Suprapubic skin (tissue), 4 donors: ENCODE measurements around the gene FETUB. TPM values are rescaled to one million over a fixed set of nuclear protein-coding genes. Genes with fewer than 3 reads are reported as not detected.
"Not testable (repeated sequence)": the region's sequence is repeated elsewhere in the genome, so short reads cannot be mapped to it uniquely, and the experiment has no call there.

Experiments used
- DNase-seq, 2 donors: peaks; one replicate each; pipeline ENCODE4 v3.0.0-alpha.2; 2019; ENCODE audit warnings: low spot score in 2 of 2
- H3K27ac ChIP-seq: fragments of 200-600 bp; sonication (generic); one replicate; pipeline ENCODE4 v1.5.1; 2019
- H3K27me3 ChIP-seq: fragments of 200-600 bp; sonication (generic); one replicate; pipeline ENCODE4 v1.5.1; 2019
- H3K36me3 ChIP-seq: fragments of 200-600 bp; sonication (generic); one replicate; pipeline ENCODE4 v1.5.1; 2019
- H3K4me1 ChIP-seq: fragments of 200-600 bp; sonication (generic); one replicate; pipeline ENCODE4 v1.5.1; 2019
- H3K4me3 ChIP-seq: fragments of 200-600 bp; sonication (generic); one replicate; pipeline ENCODE4 v1.5.1; 2019; ENCODE audit warnings: mild to moderate bottlenecking
- H3K9me3 ChIP-seq: fragments of 200-600 bp; sonication (generic); one replicate; pipeline ENCODE4 v1.5.1; 2019
- EP300 ChIP-seq: sonication (generic); formaldehyde crosslinking; IDR thresholded peaks from one replicate; pipeline ENCODE4 v1.6.1; 2017; ENCODE audit warnings: antibody characterized with exemption
- POLR2A ChIP-seq, 2 donors: fragments of 450-650 bp; IDR thresholded peaks; one replicate each; pipeline ENCODE4 v1.6.1; 2017; ENCODE audit warnings: antibody characterized with exemption in 2 of 2, mild to moderate bottlenecking in 2 of 2, moderate library complexity in 2 of 2
- POLR2AphosphoS5 ChIP-seq, 3 donors: sonication (generic); formaldehyde crosslinking; IDR thresholded peaks; one replicate each; pipeline ENCODE4 v1.6.1; 2017; ENCODE audit warnings: antibody characterized with exemption in 3 of 3
- WGBS: methylation state at CpG from one replicate; pipeline ENCODE4 v1.1.5; 2018; 5-methylcytosine and 5-hydroxymethylcytosine counted together
- total RNA-seq, 4 donors: library from RNA; depleted of rRNA; stranded (reverse); fragments of >200 nt; gene quantifications; one replicate each; pipeline ENCODE4 v1.1.0, GENCODE V29; 2016
- TF ChIP-seq, protein P1 (sequence below), 2 donors: fragments of 200-600 bp in 1 of 2; fragments of 450-650 bp in 1 of 2; sonication (generic) in 1 of 2; IDR thresholded peaks; one replicate each; pipeline ENCODE4 v1.5.1; 2016 to 2019; ENCODE audit warnings: antibody characterized with exemption in 2 of 2, mild to moderate bottlenecking in 1 of 2, moderate library complexity in 1 of 2

Gene FETUB
- total RNA-seq, 4 donors from 2014 or later, result 3.9 to 16.0 (median 10.4) TPM

DNA sequence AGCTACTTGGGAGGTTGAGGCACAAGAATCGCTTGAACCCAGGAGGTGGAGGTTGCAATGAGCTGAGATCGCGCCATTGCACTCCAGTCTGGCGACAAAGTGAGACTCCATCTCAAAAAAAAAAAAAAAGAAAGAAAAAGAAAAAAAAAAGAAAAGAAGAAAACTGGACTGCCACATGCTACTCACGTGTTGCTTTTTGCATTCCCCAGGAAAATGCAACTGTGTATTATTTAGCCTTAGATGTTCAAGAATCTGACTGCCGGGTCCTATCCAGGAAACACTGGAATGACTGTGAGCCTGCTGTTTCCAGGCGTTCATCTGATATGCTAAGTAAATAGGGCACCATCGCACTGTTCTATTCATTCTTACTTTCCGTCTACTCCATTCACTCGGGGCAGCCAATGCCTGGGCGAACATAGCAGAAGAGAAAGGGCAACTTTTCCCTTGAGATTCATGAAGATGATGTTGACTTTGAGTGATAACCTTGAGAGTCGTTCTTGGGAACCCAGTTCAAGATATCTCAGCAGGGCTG lies 47.0 kb downstream of the FETUB start:
- Histone ChIP-seq H3K4me3 (no peak overlapping the region), H3K27ac (no peak overlapping the region), H3K9me3 (no peaks in the 10 kb centered on the region), H3K36me3 (no peaks in the 10 kb centered on the region), H3K4me1 (no peaks in the 10 kb centered on the region), H3K27me3 (peaks cover 7% of the 10 kb centered on the region)
- 82% methylated on average over 12 of the region's 12 CpGs for WGBS
- TF ChIP-seq POLR2A (IDR thresholded peaks at IDR 0.05) (no peak), EP300 (no peak), POLR2AphosphoS5 (IDR thresholded peaks at IDR 0.05) (no peak)
- TF ChIP-seq, protein P1, sequence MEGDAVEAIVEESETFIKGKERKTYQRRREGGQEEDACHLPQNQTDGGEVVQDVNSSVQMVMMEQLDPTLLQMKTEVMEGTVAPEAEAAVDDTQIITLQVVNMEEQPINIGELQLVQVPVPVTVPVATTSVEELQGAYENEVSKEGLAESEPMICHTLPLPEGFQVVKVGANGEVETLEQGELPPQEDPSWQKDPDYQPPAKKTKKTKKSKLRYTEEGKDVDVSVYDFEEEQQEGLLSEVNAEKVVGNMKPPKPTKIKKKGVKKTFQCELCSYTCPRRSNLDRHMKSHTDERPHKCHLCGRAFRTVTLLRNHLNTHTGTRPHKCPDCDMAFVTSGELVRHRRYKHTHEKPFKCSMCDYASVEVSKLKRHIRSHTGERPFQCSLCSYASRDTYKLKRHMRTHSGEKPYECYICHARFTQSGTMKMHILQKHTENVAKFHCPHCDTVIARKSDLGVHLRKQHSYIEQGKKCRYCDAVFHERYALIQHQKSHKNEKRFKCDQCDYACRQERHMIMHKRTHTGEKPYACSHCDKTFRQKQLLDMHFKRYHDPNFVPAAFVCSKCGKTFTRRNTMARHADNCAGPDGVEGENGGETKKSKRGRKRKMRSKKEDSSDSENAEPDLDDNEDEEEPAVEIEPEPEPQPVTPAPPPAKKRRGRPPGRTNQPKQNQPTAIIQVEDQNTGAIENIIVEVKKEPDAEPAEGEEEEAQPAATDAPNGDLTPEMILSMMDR (IDR thresholded peaks at IDR 0.05), result no peak
- no peak for DNase-seq

DNA sequence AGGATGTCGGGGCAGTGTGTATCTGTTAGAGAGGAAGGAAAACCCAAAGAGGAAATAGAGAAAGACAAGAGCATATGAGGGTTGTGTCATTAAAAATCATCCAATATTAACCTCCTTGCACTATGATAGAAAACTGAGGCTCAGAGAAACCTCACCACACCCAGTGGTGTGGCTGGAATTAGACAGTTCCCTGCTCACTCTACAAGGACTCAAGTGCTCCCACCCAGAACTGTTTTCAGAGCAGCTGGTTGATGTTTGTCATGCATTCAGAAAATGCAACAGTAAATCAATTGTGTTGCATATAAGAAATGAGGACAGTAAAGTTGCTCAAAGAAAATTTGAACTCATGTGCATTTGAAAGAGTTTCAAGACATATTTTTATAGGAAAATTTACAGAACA lies 50.1 kb downstream of the FETUB start:
- not testable (repeated sequence) for H3K4me3 ChIP-seq, H3K27me3 ChIP-seq, DNase-seq, H3K4me1 ChIP-seq, H3K27ac ChIP-seq, H3K9me3 ChIP-seq, H3K36me3 ChIP-seq
- 82% methylated on average over 1 of the region's 1 CpG for WGBS

DNA sequence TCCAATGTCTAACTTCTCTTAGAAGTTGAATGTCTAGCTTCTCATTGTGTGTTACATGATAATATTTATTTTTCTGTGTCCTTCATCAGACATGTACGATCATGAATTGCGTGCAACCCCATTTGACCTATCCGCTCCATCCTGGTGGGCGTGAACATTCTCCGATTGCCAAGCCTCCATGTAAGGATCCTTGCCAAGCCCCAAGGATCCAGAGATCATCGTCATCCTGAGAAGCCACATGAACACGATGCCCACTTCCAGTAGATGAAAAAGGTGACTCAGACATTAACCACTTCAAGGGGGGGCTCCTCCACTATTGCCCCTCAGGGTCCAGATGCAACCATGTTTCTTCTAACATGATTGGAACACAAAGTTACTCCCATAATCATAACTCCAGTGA lies 51.5 kb downstream of the FETUB start:
- Histone ChIP-seq H3K27ac (no peak overlapping the region), H3K9me3 (no peaks in the 10 kb centered on the region), H3K4me3 (no peak overlapping the region), H3K27me3 (peaks cover 7% of the 10 kb centered on the region), H3K4me1 (no peaks in the 10 kb centered on the region), H3K36me3 (no peaks in the 10 kb centered on the region)
- 70% methylated on average over 7 of the region's 7 CpGs for WGBS
- TF ChIP-seq, protein P1 (IDR thresholded peaks at IDR 0.05), result no peak
- no peak for TF ChIP-seq EP300
- no peak for TF ChIP-seq POLR2A (IDR thresholded peaks at IDR 0.05)
- DNase-seq, result no peak

DNA sequence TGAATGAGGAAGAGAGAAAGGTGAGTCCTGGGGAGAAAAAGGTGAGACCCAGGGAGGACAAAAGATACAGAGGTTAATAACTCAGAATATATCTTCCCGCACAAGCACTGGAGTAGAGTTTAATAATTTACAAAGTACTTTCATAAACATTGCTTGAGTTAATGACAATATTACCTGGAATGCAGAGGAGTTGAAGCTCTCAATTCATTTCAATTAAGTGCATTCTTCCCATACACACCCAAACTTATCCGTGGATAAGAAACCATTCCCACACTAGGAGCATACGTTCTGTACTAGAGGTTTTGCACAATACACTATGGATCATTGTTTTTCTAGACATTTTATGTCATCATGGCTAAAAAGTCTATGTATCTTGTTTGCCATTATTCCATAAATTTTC lies 53.6 kb downstream of the FETUB start:
- no peak overlapping the region for H3K4me3 ChIP-seq
- 87% methylated on average over 3 of the region's 3 CpGs for WGBS

DNA sequence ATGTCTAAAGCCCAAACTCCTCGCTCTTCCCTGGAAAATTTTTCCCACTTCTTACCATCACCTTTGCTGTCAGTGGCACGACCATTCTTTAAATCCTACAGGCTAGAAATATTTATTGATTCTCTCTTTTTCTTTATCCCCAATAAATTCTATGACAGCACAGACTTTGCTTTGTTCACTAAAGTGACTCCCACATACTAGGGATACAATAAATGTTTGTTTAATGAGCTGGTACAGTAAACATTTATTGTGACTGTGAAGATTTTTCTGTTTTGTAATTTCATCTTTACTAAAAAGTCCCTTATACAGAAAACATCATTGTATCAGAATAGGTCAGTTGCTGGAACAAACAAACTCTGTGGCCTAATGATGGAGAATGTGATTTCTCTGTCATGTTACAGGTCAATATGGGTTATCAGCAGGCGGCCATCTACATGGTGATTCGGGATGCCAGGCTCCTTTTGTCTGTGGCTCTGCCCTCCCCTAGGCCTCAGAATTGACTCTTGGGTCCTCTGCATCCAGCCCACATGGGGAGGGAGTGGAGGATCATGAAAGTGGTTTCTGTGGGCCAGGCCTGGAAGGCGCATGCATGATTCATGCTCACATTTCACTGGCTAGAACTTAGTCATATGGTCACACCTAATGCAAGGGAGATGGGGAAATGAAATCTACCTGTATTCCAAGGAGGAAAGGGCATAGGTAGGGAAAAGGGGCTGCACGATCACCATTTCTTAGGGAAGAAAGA lies 54.3 kb downstream of the FETUB start:
- H3K4me1 ChIP-seq, result no peaks in the 10 kb centered on the region
- no peak overlapping the region for H3K27ac ChIP-seq

More for the DNA sequence above, 53.6 kb downstream of the FETUB start:
- no peak for DNase-seq
- no peaks in the 10 kb centered on the region for H3K9me3 ChIP-seq
- H3K4me1 ChIP-seq, result no peaks in the 10 kb centered on the region
- no peaks in the 10 kb centered on the region for H3K36me3 ChIP-seq
- H3K27ac ChIP-seq, result no peak overlapping the region
- peaks cover 4% of the 10 kb centered on the region for H3K27me3 ChIP-seq
- no peak for TF ChIP-seq EP300
- TF ChIP-seq POLR2A (IDR thresholded peaks at IDR 0.05), result no peak
- no peak for TF ChIP-seq POLR2AphosphoS5 (IDR thresholded peaks at IDR 0.05)

DNA sequence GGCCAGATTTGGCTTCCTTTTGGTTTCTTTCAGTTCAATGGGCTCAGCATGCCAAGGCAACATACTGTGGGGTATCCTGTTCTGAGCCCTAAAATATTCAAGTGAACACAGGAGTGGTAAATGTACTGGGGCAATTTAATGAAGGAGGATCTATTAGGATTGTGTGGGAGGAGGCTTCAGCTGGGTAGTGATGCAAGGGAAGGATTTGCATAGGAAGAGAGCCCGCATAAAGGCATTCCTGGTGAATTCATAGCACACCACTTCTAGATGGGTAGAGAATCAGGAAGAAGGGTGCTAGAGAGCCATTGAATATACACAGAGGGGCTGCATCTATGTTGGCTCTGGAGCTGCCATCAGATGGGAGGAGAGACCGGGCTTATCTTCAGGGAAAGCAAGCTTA lies 56.3 kb downstream of the FETUB start:
- H3K9me3 ChIP-seq, result no peaks in the 10 kb centered on the region
- no peak for DNase-seq
- 88% methylated on average over 2 of the region's 2 CpGs for WGBS

More for the DNA sequence above, 54.3 kb downstream of the FETUB start:
- Histone ChIP-seq H3K9me3 (no peaks in the 10 kb centered on the region), H3K36me3 (no peaks in the 10 kb centered on the region), H3K4me3 (no peak overlapping the region), H3K27me3 (peaks cover 4% of the 10 kb centered on the region)
- TF ChIP-seq POLR2AphosphoS5 (IDR thresholded peaks at IDR 0.05) (no peak), POLR2A (IDR thresholded peaks at IDR 0.05) (no peak), EP300 (no peak)
- TF ChIP-seq, protein P1 (IDR thresholded peaks at IDR 0.05), result no peak
- WGBS, result 80% methylated on average over 6 of the region's 6 CpGs
- no peak for DNase-seq

More for the DNA sequence above, 56.3 kb downstream of the FETUB start:
- TF ChIP-seq POLR2A (IDR thresholded peaks at IDR 0.05), result no peak
- TF ChIP-seq POLR2AphosphoS5 (IDR thresholded peaks at IDR 0.05), result no peak
- TF ChIP-seq, protein P1 (IDR thresholded peaks at IDR 0.05), result no peak
- TF ChIP-seq EP300, result no peak
- no peak overlapping the region for H3K27ac ChIP-seq
- no peaks in the 10 kb centered on the region for H3K4me1 ChIP-seq
- H3K27me3 ChIP-seq, result peaks cover 4% of the 10 kb centered on the region
- no peaks in the 10 kb centered on the region for H3K36me3 ChIP-seq
- H3K4me3 ChIP-seq, result no peak overlapping the region
